ENCODE data around the gene ATP6V1G2. TPM values are rescaled to one million over a fixed set of nuclear protein-coding genes. Genes with fewer than 3 reads are reported as not detected.
A peak's percentile ranks its signal among the peaks of the same experiment; 100 is the strongest.

ATP6V1G2 gene
- total RNA-seq, 8 experiments from 2014 or later: 0.25 to 110 (median 48.1) TPM

GRCh38 chr6:31580807-31581433 is 34.5 kb upstream of the ATP6V1G2 start:
- in situ Hi-C loops (cut with MboI; ENCODE audit: low pct_unique_long_range_greater_than_20kb in 2 of 9, low sequenced_read_pairs in 9 of 9, unreplicated experiment in 9 of 9): no loop called here
- Histone ChIP-seq H3K27ac (no peak overlapping the region), H3K4me1 (replicated peaks in 1 of 2) (peaks cover 0 to 6% of the 10 kb centered on the region in 2 donors), H3K4me3 (peak overlapping the region; percentile 40 to 51 (median 43))
- ATAC-seq (replicated peaks in 6 of 8): peak; percentile 97 to 99 (median 99)
- WGBS, 10 experiments: 0 to 11% (median 2%) methylated on average over 4 to 26 of the region's 62 CpGs; no CpG with 5 or more reads in 4 of the 10 experiments

GRCh38 chr6:31580438-31580740 is 34.0 kb upstream of the ATP6V1G2 start:
- Histone ChIP-seq H3K4me1 (replicated peaks in 1 of 2) (peaks cover 0 to 6% of the 10 kb centered on the region in 2 donors), H3K27ac (no peak overlapping the region), H3K4me3 (peak overlapping the region; percentile 40 to 51 (median 43))
- WGBS, 10 experiments: 0 to 100% (median 71%) methylated on average over 1 to 7 of the region's 11 CpGs; no CpG with 5 or more reads in 4 of the 10 experiments
- no peak for ATAC-seq (replicated peaks in 6 of 8)
- in situ Hi-C loops (cut with MboI; ENCODE audit: low pct_unique_long_range_greater_than_20kb in 2 of 9, low sequenced_read_pairs in 9 of 9, unreplicated experiment in 9 of 9): no loop called here

- Histone ChIP-seq H3K4me3 (no peak overlapping the region), H3K4me1 (replicated peaks in 1 of 2) (peaks cover 0 to 6% of the 10 kb centered on the region in 2 donors), H3K27ac (no peak overlapping the region)
- 50 to 100% (median 84%) methylated on average over 1 to 3 of the region's 8 CpGs; no CpG with 5 or more reads in 2 of the 10 experiments for WGBS, 10 experiments
- in situ Hi-C loops (cut with MboI; ENCODE audit: low pct_unique_long_range_greater_than_20kb in 2 of 9, low sequenced_read_pairs in 9 of 9, unreplicated experiment in 9 of 9): no loop called here
- no peak for ATAC-seq (replicated peaks in 6 of 8)
These were observed 33.4 kb upstream of the ATP6V1G2 start for GRCh38 chr6:31579546-31580437.

- in situ Hi-C loops (cut with MboI; ENCODE audit: low pct_unique_long_range_greater_than_20kb in 2 of 9, low sequenced_read_pairs in 9 of 9, unreplicated experiment in 9 of 9): no loop called here
- no peak for ATAC-seq (replicated peaks in 6 of 8)
- Histone ChIP-seq H3K4me1 (replicated peaks in 1 of 2) (peaks cover 0 to 6% of the 10 kb centered on the region in 2 donors), H3K4me3 (no peak overlapping the region), H3K27ac (no peak overlapping the region)
- 60 to 100% (median 97%) methylated on average over 1 to 3 of the region's 3 CpGs; no CpG with 5 or more reads in 4 of the 10 experiments for WGBS, 10 experiments
These were observed 32.7 kb upstream of the ATP6V1G2 start for GRCh38 chr6:31579119-31579505.

- H3K4me3 ChIP-seq: no peak overlapping the region
- no peak for ATAC-seq (replicated peaks in 6 of 8)
- H3K27ac ChIP-seq: no peak overlapping the region
- WGBS, 10 experiments: 50 to 97% (median 82%) methylated on average over 2 to 8 of the region's 12 CpGs; no CpG with 5 or more reads in 2 of the 10 experiments
- in situ Hi-C loops (cut with MboI; ENCODE audit: low pct_unique_long_range_greater_than_20kb in 2 of 9, low sequenced_read_pairs in 9 of 9, unreplicated experiment in 9 of 9): no loop called here
- H3K4me1 ChIP-seq (replicated peaks in 1 of 2): peaks cover 0 to 6% of the 10 kb centered on the region in 2 donors
These were observed 32.0 kb upstream of the ATP6V1G2 start for GRCh38 chr6:31578184-31579118.

- in situ Hi-C loops (cut with MboI; ENCODE audit: low pct_unique_long_range_greater_than_20kb in 2 of 9, low sequenced_read_pairs in 9 of 9, unreplicated experiment in 9 of 9): no loop called here
- H3K4me1 ChIP-seq (replicated peaks in 1 of 2): peaks cover 0 to 6% of the 10 kb centered on the region in 2 donors
- no peak overlapping the region for H3K27ac ChIP-seq
- no peak for ATAC-seq (replicated peaks in 6 of 8)
- 20 to 93% (median 73%) methylated on average over 1 to 3 of the region's 3 CpGs; no CpG with 5 or more reads in 4 of the 10 experiments for WGBS, 10 experiments
- H3K4me3 ChIP-seq: no peak overlapping the region
These were observed 31.2 kb upstream of the ATP6V1G2 start for GRCh38 chr6:31577579-31577966.

GRCh38 chr6:31576897-31577578 is 30.6 kb upstream of the ATP6V1G2 start:
- no peak overlapping the region for H3K27ac ChIP-seq
- no peak for ATAC-seq (replicated peaks in 6 of 8)
- peaks cover 0 to 6% of the 10 kb centered on the region in 2 donors for H3K4me1 ChIP-seq (replicated peaks in 1 of 2)
- H3K4me3 ChIP-seq: no peak overlapping the region
- 52 to 90% (median 78%) methylated on average over 1 to 8 of the region's 19 CpGs; no CpG with 5 or more reads in 2 of the 10 experiments for WGBS, 10 experiments
- in situ Hi-C loops (cut with MboI; ENCODE audit: low pct_unique_long_range_greater_than_20kb in 2 of 9, low sequenced_read_pairs in 9 of 9, unreplicated experiment in 9 of 9): no loop called here

- 47 to 100% (median 65%) methylated on average over 1 to 7 of the region's 8 CpGs; no CpG with 5 or more reads in 1 of the 10 experiments for WGBS, 10 experiments
- H3K4me1 ChIP-seq (replicated peaks in 1 of 2): no peaks in the 10 kb centered on the region
- in situ Hi-C loops (cut with MboI; ENCODE audit: low pct_unique_long_range_greater_than_20kb in 2 of 9, low sequenced_read_pairs in 9 of 9, unreplicated experiment in 9 of 9): no loop called here
- no peak overlapping the region for H3K4me3 ChIP-seq
- ATAC-seq (replicated peaks in 6 of 8): no peak
- H3K27ac ChIP-seq: no peak overlapping the region
These were observed 29.7 kb upstream of the ATP6V1G2 start for GRCh38 chr6:31575952-31576685.

GRCh38 chr6:31575335-31575901 is 29.0 kb upstream of the ATP6V1G2 start, which contains the start of gene TNF:
Gene TNF (plus strand): TSS chr6:31575565. CDS start chr6:31575742, 177 bp downstream.
- Histone ChIP-seq H3K27ac (no peak within 1 kb of the TSS), H3K4me3 (no peak within 1 kb of the TSS), H3K4me1 (replicated peaks in 1 of 2) (no peaks in the 10 kb centered on the region)
- 0 to 100% (median 72%) methylated on average over 1 to 11 of the region's 19 CpGs; no CpG with 5 or more reads in 3 of the 10 experiments for WGBS, 10 experiments
- in situ Hi-C loops (cut with MboI; ENCODE audit: low pct_unique_long_range_greater_than_20kb in 2 of 9, low sequenced_read_pairs in 9 of 9, unreplicated experiment in 9 of 9): no loop called here
- peak in 3 of 8 experiments; percentile 86 to 98 (median 94) for ATAC-seq (replicated peaks in 6 of 8)

- in situ Hi-C loops (cut with MboI; ENCODE audit: low pct_unique_long_range_greater_than_20kb in 2 of 9, low sequenced_read_pairs in 9 of 9, unreplicated experiment in 9 of 9): no loop called here
- H3K4me1 ChIP-seq (replicated peaks in 1 of 2): no peaks in the 10 kb centered on the region
- WGBS, 10 experiments: 33 to 92% (median 66%) methylated on average over 2 to 6 of the region's 14 CpGs; no CpG with 5 or more reads in 2 of the 10 experiments
- no peak for ATAC-seq (replicated peaks in 6 of 8)
- no peak overlapping the region for H3K27ac ChIP-seq
- no peak overlapping the region for H3K4me3 ChIP-seq
These were observed 28.0 kb upstream of the ATP6V1G2 start for GRCh38 chr6:31574106-31575061.

Data from motor neuron (in vitro differentiated cells).